ENCODE results near the gene WNT5A.

WNT5A gene

DNA sequence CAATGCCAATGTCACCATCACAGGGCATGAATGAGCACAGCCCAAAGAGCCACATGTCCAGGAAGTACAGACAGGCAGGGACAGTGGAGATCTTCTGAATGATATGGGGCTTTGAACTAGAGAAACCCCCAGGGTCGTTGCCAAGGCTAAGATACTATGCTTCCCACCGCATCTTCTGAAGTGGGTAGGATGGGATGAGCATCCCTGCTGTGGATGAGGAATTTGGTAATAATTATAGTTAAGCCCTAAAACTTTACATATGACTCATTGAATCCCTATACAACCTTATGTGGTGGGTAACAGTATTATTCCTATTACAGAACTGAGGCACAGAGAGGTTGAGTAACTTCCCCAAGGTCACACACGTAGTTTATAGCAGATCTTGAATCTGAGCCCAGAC is 44.2 kb downstream of the WNT5A start:
- DNase-seq: no peak

DNA sequence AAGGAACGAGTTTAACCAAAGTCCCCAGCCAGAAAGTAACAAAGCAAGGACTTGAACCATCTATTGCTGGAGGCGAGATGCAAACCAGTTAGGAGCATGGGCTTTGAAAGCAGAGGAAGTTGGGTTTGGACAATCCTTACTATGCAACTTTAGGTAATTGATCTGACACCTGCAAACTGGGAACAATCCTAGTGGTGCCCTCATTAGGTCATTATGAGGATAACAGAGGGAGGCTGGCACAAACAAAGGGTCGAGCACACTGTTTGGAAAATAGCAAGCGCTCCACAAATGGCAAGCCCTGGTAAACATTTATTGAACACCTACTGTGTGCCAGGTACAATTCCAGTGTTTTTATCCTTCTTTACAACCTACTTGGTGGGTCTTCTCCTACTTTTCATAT is 45.6 kb downstream of the WNT5A start:
- no peak for DNase-seq

DNA sequence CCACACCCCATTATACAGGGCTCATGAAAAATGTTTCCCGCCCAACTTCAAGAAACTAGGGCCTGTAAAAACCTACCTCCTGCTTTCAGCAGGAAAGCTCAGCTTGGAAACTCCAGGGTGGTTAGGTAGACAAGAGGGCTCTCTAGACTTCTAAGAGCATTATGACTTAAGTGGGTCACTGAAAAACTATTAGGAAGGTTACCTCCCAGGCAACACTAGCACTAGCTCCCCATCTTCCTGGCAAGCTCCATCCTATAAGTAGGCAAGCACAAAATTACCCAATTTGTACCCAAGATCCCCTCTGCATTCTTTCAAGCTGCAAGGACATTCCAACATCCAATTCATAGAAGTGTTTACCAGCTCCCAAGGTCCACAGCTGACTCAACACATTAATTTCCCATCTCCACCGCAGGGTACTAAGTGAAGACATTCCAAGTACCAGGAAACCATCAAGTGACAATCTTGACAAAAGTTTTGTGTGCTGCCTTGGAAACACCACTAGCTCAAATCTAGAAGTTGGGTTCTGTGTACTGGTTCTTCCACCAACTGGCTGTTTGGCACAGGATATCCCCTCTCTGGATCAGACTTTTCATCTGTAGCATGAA is 46.9 kb downstream of the WNT5A start:
- DNase-seq: no peak

DNA sequence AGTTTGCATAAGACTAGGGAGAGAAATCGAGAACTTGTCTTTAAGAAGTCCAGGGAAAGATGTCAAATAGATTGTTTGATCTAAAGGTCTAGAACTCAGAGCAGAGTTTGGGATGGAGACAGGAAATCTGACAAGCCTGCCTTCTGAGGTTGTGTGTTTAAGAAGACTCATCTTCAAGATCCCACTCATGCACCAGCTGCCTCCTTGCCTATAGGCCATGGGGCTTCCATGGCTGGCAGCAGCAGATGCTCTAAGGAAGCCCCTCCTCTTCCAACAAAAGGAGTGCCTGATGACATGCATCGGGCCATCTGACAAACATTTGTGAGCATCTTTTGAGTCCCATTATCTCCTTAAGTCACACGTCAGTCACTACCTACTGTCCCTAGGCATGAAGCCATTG is 47.4 kb downstream of the WNT5A start:
- no peak for DNase-seq

DNA sequence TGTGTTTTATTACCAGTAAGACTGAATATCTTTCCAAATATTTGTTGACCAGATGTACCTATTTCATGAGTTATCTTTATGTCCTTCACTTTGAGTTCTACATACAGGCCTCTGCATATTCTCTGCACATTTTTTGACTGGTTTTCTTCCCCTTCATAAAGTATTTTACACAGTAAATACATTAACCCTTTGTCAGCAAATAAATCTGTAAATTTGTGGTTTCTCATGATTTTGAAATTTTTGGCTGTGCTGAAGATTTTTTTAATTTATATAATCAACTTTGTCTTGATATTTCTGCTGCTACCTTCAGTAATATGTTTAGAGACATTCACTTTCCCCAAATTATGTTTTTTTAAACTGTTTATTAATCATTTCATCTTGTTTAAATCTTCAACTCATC is 50.5 kb downstream of the WNT5A start:
- DNase-seq: no peak

DNA sequence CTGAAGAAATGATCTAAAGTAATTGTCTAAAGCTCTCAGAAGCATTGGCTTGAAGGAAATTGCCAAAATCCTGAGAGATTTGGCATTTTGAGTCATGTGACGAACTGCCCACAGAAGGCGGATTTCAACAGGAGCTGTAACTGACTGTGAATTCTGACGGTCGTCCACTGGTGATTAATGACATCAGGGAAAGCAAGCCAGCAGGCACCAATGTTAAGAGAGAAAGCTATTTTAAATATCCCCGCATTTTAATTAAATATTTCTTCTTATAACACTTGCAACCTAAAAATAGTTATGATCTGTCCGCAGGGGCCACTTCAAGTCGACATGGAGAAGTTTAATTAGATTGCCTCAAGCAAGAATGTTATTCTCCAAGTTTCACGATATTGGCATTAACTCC is 51.6 kb downstream of the WNT5A start:
- no peak for DNase-seq

DNA sequence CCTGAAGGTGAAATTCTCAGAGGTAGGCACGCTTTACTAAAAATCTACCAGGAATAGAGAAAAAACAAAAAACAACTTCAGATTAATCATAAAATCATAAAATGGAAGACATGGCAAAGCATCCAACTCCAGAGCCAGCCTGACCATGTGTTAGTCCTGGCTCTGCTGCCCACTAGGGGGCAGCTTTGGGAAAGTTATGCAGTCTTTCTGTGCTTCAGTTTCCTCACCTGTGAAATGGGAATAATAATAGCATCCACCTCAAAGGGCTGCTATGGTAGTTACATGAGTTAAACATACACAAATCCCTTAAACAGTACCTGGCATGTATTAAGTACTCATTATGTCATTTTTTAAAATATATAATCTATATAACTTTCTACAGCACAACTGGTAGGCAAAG is 52.3 kb downstream of the WNT5A start:
- peak in 1 of 2 experiments; percentile 18 for DNase-seq

DNA sequence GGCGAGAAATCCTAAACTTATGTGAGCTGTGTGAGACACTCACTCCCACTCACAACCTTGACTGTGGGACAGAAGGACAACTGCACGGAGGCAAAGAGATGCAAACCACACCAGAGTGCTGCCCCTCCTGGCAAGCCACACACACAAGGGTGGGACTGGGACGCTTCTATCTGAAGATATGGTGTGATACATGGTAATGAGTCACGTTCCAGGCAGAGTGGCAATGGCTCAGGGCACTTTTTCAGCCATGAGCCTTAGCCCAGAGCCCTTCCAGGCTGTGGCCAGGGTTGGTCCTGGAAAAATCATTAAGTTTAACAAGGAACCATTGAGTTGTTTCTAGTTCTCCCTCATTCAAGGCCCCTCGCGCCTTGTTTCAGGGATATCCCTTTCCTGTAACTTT is 56.1 kb downstream of the WNT5A start:
- DNase-seq: no peak

DNA sequence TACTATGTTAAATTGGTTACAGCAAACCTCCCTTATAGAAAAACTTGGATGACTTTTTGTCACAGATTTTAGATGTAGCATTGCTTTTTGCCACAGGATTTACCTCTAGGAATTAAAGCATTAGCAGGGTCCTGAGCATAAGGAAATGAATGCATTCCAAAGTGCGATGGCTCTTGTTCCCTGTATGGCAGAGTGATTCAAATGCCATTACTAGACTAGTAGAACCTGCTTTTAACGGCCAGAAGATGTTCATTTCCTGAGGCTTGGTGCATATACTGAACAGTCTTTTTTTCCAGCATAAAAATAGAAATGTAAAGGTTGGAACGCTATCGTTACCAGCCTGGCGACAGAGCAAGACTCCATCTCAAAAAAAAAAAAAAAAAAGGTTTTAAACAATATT is 59.4 kb downstream of the WNT5A start:
- DNase-seq: no peak

DNA sequence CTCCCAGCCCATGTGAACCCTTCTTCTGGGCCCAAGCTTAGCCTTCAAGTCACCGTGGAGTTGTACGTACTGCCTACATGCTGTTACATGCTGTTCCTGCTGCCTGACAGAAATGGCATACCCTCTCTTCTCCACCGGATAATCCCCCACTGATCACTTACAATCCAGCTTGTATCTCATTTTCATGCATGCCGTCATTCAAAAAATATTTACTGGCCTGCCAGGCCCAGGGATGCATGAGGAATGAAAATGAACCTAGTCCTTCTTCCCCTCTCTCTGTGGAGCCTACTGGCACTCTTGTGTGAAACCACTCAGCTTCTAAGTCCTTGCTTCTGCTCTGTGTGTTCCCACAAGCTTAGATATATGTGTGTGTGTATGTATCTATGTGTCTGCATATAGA is 60.6 kb downstream of the WNT5A start:
- DNase-seq: no peak

DNA sequence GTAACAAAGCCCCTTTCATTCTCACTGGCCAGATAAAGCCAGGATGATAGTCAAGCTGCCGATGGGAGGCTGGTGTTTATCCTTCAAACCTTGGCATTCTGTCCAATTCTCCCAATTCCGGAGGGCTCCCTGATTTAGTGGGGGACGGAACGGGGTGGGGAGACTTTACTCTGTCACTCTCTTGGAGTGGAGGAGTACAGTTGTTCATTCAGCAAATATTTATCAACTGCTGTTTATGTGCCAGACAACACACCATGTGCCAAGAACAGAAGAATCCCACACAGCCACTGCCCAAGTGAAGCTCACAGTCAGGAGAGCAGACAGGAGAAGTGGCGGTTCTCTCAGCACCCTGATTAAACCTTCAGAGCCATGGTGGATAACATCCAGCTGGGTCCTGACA is 63.3 kb downstream of the WNT5A start:
- DNase-seq: no peak

DNA sequence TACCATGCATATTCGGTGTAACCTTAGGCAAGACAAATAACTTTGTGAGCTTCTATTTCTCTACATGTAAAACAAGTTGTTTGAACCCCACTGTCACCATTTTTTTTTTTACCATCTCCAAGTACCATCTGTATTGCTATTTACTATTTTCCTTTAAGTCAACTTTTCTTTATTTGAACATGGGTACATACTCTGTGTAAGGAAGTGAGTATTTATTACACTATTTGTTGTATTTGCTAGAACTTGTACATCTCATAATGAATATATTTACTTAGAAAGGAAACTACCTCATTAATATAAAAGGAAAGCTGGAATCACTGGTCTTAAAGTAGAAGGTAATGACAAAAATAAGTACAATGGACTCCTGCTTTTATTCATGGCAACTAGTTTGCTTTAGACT is 69.9 kb downstream of the WNT5A start:
- DNase-seq: no peak

DNA sequence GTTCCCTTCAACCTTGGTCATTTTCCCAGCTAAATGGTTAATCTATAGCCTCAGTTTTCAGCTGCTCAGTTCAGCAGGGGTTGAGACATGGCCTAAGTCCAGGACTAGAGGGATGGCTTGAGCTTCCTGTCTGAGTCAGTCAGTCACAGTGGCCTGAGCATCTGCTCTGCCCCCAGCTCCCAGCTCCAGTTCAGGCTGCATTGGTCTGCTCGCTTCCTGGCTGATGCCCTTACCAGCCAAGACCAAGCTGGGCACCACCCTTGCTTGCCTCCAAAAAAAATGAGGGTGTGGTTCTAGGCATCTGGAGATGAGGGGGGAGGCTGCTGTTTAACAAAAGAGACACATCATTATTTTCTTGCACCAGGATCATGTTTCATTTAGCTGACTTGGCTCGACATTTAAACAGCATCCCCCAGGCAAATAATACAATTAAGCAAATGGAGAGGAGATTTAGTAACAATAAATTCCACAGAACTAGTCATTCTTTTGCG is 70.7 kb downstream of the WNT5A start:
- DNase-seq: peak; percentile 38 to 46
